ENCODE data around the gene IGSF3.

- TF ChIP-seq CTCF (IDR thresholded peaks at IDR 0.05) (no peak), POLR2A (IDR thresholded peaks at IDR 0.05) (no peak)
Measured at GRCh38 chr1:116528329-116529083, 139.0 kb downstream of the IGSF3 start.

All from testis (tissue), 2 donors.